DMS153 treated with DMSO at 0.1 percent for 48 hours (cell line): ENCODE measurements around the gene MTR.

Experiments
- DNase-seq: peaks from one replicate; lab custom pipeline; 2025; ENCODE audit not compliant: unreplicated experiment; lab: John Stamatoyannopoulos, UW

Gene MTR

GRCh38 chr1:236774926-236775325 lies 20.2 kb upstream of the MTR start:
- no peak for DNase-seq

- DNase-seq = no peak
These were observed 15.8 kb upstream of the MTR start for GRCh38 chr1:236779312-236779711.

GRCh38 chr1:236785477-236785876 lies 9.6 kb upstream of the MTR start:
- DNase-seq = no peak

- no peak for DNase-seq
These were observed 8.6 kb upstream of the MTR start for GRCh38 chr1:236786453-236786852.

GRCh38 chr1:236794585-236795034 lies 482 bp upstream of the MTR start:
- DNase-seq = no peak

- DNase-seq = no peak
These were observed 920 bp downstream of the MTR start for GRCh38 chr1:236795757-236796667.

GRCh38 chr1:236799001-236799400 lies 3.9 kb downstream of the MTR start:
- DNase-seq = no peak

GRCh38 chr1:236800002-236800620 lies 5.0 kb downstream of the MTR start:
- no peak for DNase-seq

- DNase-seq = no peak
These were observed 5.5 kb downstream of the MTR start for GRCh38 chr1:236800623-236801022.

GRCh38 chr1:236802264-236802663 lies 7.2 kb downstream of the MTR start:
- DNase-seq = no peak

GRCh38 chr1:236806634-236807033 lies 11.5 kb downstream of the MTR start:
- no peak for DNase-seq

- no peak for DNase-seq
These were observed 12.9 kb downstream of the MTR start for GRCh38 chr1:236808005-236808404.

- no peak for DNase-seq
These were observed 13.6 kb downstream of the MTR start for GRCh38 chr1:236808564-236809130.

- DNase-seq = no peak
These were observed 14.1 kb downstream of the MTR start for GRCh38 chr1:236809148-236809547.

GRCh38 chr1:236810018-236810417 lies 14.9 kb downstream of the MTR start:
- no peak for DNase-seq

- DNase-seq = no peak
These were observed 17.4 kb downstream of the MTR start for GRCh38 chr1:236812334-236813030.

- DNase-seq = no peak
These were observed 20.8 kb downstream of the MTR start for GRCh38 chr1:236815941-236816340.

- DNase-seq = no peak
These were observed 24.8 kb downstream of the MTR start for GRCh38 chr1:236819856-236820255.

- no peak for DNase-seq
These were observed 26.1 kb downstream of the MTR start for GRCh38 chr1:236821091-236821627.

GRCh38 chr1:236823559-236823958 lies 28.5 kb downstream of the MTR start:
- no peak for DNase-seq

GRCh38 chr1:236829085-236829484 lies 34.0 kb downstream of the MTR start:
- no peak for DNase-seq
